SW 1271 (cell line): Measurements from ENCODE around the gene KCNJ18.
"Not testable (repeated sequence)": the region's sequence is repeated elsewhere in the genome, so short reads cannot be mapped to it uniquely, and the experiment has no call there.

ENCODE experiments used
- DNase-seq, 2 experiments: peaks; one replicate each; lab custom pipeline; 2025; lab: John Stamatoyannopoulos, UW

The KCNJ18 gene

GRCh38 chr17:21731076-21731475 lies 38.8 kb downstream of the KCNJ18 start:
- not testable (repeated sequence) for DNase-seq

GRCh38 chr17:21733931-21734330 lies 41.6 kb downstream of the KCNJ18 start:
- not testable (repeated sequence) for DNase-seq

GRCh38 chr17:21735814-21736213 lies 43.5 kb downstream of the KCNJ18 start:
- not testable (repeated sequence) for DNase-seq

GRCh38 chr17:21737015-21737580 lies 44.8 kb downstream of the KCNJ18 start:
- not testable (repeated sequence) for DNase-seq

GRCh38 chr17:21738241-21738640 lies 45.9 kb downstream of the KCNJ18 start:
- not testable (repeated sequence) for DNase-seq

GRCh38 chr17:21738877-21739474 lies 46.7 kb downstream of the KCNJ18 start:
- DNase-seq: not testable (repeated sequence)

GRCh38 chr17:21739485-21739884 lies 47.2 kb downstream of the KCNJ18 start:
- not testable (repeated sequence) for DNase-seq

- not testable (repeated sequence) for DNase-seq
Measured at GRCh38 chr17:21740836-21741235, 48.5 kb downstream of the KCNJ18 start.

GRCh38 chr17:21741520-21741919 lies 49.2 kb downstream of the KCNJ18 start:
- not testable (repeated sequence) for DNase-seq

- DNase-seq: no peak
Measured at GRCh38 chr17:21742326-21742725, 50.0 kb downstream of the KCNJ18 start.

- not testable (repeated sequence) for DNase-seq
Measured at GRCh38 chr17:21744151-21744550, 51.8 kb downstream of the KCNJ18 start.

- not testable (repeated sequence) for DNase-seq
Measured at GRCh38 chr17:21744621-21745020, 52.3 kb downstream of the KCNJ18 start.

GRCh38 chr17:21745385-21746054 lies 53.2 kb downstream of the KCNJ18 start:
- DNase-seq: not testable (repeated sequence)

- not testable (repeated sequence) for DNase-seq
Measured at GRCh38 chr17:21746415-21746814, 54.1 kb downstream of the KCNJ18 start.

GRCh38 chr17:21747195-21747915 lies 55.0 kb downstream of the KCNJ18 start:
- not testable (repeated sequence) for DNase-seq

GRCh38 chr17:21748686-21749085 lies 56.4 kb downstream of the KCNJ18 start:
- DNase-seq: not testable (repeated sequence)

GRCh38 chr17:21749696-21750531 lies 57.6 kb downstream of the KCNJ18 start:
- not testable (repeated sequence) for DNase-seq

GRCh38 chr17:21751111-21751510 lies 58.8 kb downstream of the KCNJ18 start:
- DNase-seq: not testable (repeated sequence)
